Loucy (cell line): ENCODE data around the gene ATG13.
A peak's percentile ranks its signal among the peaks of the same experiment; 100 is the strongest.
"Not testable (repeated sequence)": the region's sequence is repeated elsewhere in the genome, so short reads cannot be mapped to it uniquely, and the experiment has no call there.

Experiments used
- H2AFZ ChIP-seq: fragments of 200-600 bp; sonication (generic); 2 replicates; pipeline ENCODE4 v1.6.0; 2016; ENCODE audit warnings: antibody characterized with exemption, mild to moderate bottlenecking, low read length, moderate library complexity
- H3F3A ChIP-seq: fragments of 200-600 bp; 2 replicates; pipeline ENCODE4 v1.6.0; 2016; ENCODE audit warnings: antibody characterized with exemption, low read depth, mild to moderate bottlenecking
- H3K27me3 ChIP-seq: fragments of 200-600 bp; sonication (generic); 2 replicates; pipeline ENCODE4 v1.6.1; 2014; ENCODE audit warnings: low read length, mild to moderate bottlenecking; ENCODE audit not compliant: insufficient read depth, poor library complexity, severe bottlenecking
- H3K36me3 ChIP-seq: fragments of 200-600 bp; sonication (generic); 2 replicates; pipeline ENCODE4 v1.6.1; 2016; ENCODE audit warnings: low read length; ENCODE audit not compliant: insufficient read depth
- H3K4me1 ChIP-seq: fragments of 200-600 bp; sonication (generic); 2 replicates; pipeline ENCODE4 v1.5.1; 2014; ENCODE audit warnings: low read length, mild to moderate bottlenecking; ENCODE audit not compliant: insufficient read depth, poor library complexity, severe bottlenecking
- H3K4me2 ChIP-seq: fragments of 200-600 bp; sonication (generic); 2 replicates; pipeline ENCODE4 v1.6.0; 2014; ENCODE audit warnings: antibody characterized with exemption, low read length, low read depth, mild to moderate bottlenecking; ENCODE audit not compliant: poor library complexity, severe bottlenecking
- H3K4me3 ChIP-seq: fragments of 200-600 bp; sonication (generic); 2 replicates; pipeline ENCODE4 v1.5.1; 2014; ENCODE audit warnings: low read length, mild to moderate bottlenecking, mixed read lengths; ENCODE audit not compliant: poor library complexity, severe bottlenecking
- H3K79me2 ChIP-seq: fragments of 200-600 bp; sonication (generic); 2 replicates; pipeline ENCODE4 v1.6.1; 2014; ENCODE audit warnings: low read length; ENCODE audit not compliant: insufficient read depth
- H3K9ac ChIP-seq: fragments of 200-600 bp; sonication (generic); 2 replicates; pipeline ENCODE4 v1.6.0; 2014; ENCODE audit warnings: mild to moderate bottlenecking, low read depth, low read length, moderate library complexity; ENCODE audit not compliant: poor library complexity, severe bottlenecking
- H3K9me2 ChIP-seq: fragments of 200-600 bp; sonication (generic); replicated peaks from 2 replicates; pipeline ENCODE4 v1.6.1; 2016; ENCODE audit warnings: low read depth, low read length, mixed read lengths
- H3K9me3 ChIP-seq: fragments of 200-600 bp; sonication (generic); 2 replicates; pipeline ENCODE4 v1.6.1; 2014; ENCODE audit warnings: mild to moderate bottlenecking, antibody characterized with exemption, low read length, low read depth; ENCODE audit not compliant: insufficient read depth
- H4K20me1 ChIP-seq: fragments of 200-600 bp; sonication (generic); 2 replicates; pipeline ENCODE4 v1.6.0; 2014; ENCODE audit warnings: antibody characterized with exemption, low read length, mild to moderate bottlenecking; ENCODE audit not compliant: insufficient read depth, poor library complexity, severe bottlenecking
- EZH2phosphoT487 ChIP-seq: fragments of 200-600 bp; IDR thresholded peaks from 2 replicates; pipeline ENCODE4 v1.6.1; 2018; ENCODE audit warnings: antibody characterized with exemption, mild to moderate bottlenecking, moderate library complexity, borderline replicate concordance
- TF ChIP-seq, protein P1 (sequence below): fragments of 200-600 bp; sonication (generic); conservative IDR thresholded peaks from 2 replicates; pipeline ENCODE4 v1.5.1; 2014; ENCODE audit warnings: mild to moderate bottlenecking, antibody characterized with exemption, low read length

The ATG13 gene

DNA sequence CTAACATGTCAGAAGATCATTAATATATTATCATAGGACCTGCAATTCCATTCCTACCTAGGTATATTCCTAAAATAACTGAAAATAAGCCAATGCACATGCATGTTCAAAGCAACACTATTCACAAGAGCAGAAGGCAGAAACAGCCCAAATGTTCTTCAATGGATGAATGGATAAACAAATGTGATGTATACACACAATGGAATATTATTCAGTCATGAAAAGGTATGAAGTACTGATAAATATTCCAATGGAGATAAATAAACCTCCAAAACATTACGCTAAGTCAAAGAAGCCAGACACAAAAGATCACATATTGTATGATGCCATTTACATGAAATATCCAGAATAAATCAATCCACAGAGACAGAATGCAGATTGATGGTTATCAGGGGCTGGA is 40.3 kb upstream of the ATG13 start:
- Histone ChIP-seq H3F3A (no peaks in the 10 kb centered on the region; the same call in 1 of the 2 replicates), H3K9me3 (0 out of 2 replicates have a peak, but pooled peaks cover 3% of the 10 kb centered on the region), H3K36me3 (0 out of 2 replicates have a peak, but pooled peaks cover 3% of the 10 kb centered on the region), H2AFZ (no peak overlapping the region), H3K4me2 (no peak overlapping the region), H3K27me3 (no peaks in the 10 kb centered on the region), H3K79me2 (peaks cover 80% of the 10 kb centered on the region), H3K9ac (no peak overlapping the region), H3K9me2 (no peaks in the 10 kb centered on the region), H3K4me3 (no peak overlapping the region), H3K4me1 (no peaks in the 10 kb centered on the region), H4K20me1 (peaks cover 20% of the 10 kb centered on the region)
- TF ChIP-seq, protein P1, sequence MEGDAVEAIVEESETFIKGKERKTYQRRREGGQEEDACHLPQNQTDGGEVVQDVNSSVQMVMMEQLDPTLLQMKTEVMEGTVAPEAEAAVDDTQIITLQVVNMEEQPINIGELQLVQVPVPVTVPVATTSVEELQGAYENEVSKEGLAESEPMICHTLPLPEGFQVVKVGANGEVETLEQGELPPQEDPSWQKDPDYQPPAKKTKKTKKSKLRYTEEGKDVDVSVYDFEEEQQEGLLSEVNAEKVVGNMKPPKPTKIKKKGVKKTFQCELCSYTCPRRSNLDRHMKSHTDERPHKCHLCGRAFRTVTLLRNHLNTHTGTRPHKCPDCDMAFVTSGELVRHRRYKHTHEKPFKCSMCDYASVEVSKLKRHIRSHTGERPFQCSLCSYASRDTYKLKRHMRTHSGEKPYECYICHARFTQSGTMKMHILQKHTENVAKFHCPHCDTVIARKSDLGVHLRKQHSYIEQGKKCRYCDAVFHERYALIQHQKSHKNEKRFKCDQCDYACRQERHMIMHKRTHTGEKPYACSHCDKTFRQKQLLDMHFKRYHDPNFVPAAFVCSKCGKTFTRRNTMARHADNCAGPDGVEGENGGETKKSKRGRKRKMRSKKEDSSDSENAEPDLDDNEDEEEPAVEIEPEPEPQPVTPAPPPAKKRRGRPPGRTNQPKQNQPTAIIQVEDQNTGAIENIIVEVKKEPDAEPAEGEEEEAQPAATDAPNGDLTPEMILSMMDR, result no peak
- no peak for TF ChIP-seq EZH2phosphoT487

DNA sequence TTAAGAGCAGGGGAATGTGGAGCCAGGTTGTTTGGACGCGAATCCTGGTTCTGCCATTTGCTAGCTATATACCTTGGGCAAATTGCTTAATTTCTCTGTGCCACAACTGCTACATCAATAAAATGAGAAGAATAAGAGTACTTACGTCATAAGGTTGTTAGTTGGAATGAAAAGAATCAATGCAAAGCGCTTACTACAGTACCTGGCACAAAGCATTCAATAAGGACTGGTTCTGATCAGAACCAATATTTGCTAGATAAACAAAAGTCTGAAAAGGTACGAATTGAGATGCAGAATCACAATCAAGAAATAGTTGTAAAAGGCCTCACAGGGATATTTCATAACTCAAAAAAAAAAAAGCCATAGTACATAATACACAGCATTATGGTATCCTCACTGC is 34.8 kb upstream of the ATG13 start:
- Histone ChIP-seq H3K9me3 (no peaks in the 10 kb centered on the region), H3K4me2 (no peak overlapping the region), H3F3A (no peaks in the 10 kb centered on the region), H3K4me3 (no peak overlapping the region), H3K9ac (no peak overlapping the region), H3K27me3 (no peaks in the 10 kb centered on the region), H3K4me1 (no peaks in the 10 kb centered on the region), H4K20me1 (peaks cover 6% of the 10 kb centered on the region), H2AFZ (no peak overlapping the region), H3K79me2 (peaks cover 69% of the 10 kb centered on the region), H3K36me3 (no peaks in the 10 kb centered on the region), H3K9me2 (no peaks in the 10 kb centered on the region)
- TF ChIP-seq, protein P1, result no peak
- TF ChIP-seq EZH2phosphoT487, result no peak

DNA sequence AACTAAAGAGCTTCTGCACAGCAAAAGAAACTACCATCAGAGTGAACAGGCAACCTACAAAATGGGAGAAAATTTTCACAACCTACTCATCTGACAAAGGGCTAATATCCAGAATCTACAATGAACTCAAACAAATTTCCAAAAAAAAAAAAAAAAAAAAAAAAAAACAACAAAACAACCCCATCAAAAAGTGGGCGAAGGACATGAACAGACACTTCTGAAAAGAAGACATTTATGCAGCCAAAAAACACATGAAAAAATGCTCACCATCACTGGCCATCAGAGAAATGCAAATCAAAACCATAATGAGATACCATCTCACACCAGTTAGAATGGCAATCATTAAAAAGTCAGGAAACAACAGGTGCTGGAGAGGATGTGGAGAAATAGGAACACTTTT is 33.8 kb upstream of the ATG13 start:
- H3K9ac ChIP-seq, H3K9me3 ChIP-seq, H3K4me1 ChIP-seq, H4K20me1 ChIP-seq, H2AFZ ChIP-seq, H3K36me3 ChIP-seq, H3K4me2 ChIP-seq, H3K9me2 ChIP-seq, H3K4me3 ChIP-seq, H3F3A ChIP-seq, H3K27me3 ChIP-seq: not testable (repeated sequence)
- H3K79me2 ChIP-seq, result peaks cover 69% of the 10 kb centered on the region

DNA sequence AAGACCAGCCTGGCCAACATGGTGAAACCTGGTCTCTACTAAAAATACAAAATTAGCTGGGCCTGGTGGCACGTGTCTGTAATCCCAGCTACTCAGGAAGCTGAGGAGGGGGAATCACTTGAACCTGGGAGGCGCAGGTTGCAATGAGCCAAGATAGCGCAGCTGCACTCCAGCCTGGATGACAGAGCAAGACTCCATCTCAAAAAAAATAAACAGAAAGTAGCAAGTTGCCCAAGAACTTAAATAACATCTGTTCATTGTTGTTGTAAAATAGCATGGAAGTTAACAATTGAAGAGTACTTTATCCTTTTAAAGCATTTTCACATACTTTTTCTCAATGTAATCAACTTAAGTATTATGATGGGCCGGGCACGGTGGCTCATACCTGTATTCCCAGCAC is 29.2 kb upstream of the ATG13 start:
- Histone ChIP-seq H3K4me2 (peak overlapping the region; percentile 56), H3K4me3 (no peak overlapping the region), H3K27me3 (no peaks in the 10 kb centered on the region), H3K9me2 (no peaks in the 10 kb centered on the region), H2AFZ (no peak overlapping the region), H3K9me3 (no peaks in the 10 kb centered on the region), H4K20me1 (peaks cover 38% of the 10 kb centered on the region), H3K4me1 (peaks cover 32% of the 10 kb centered on the region), H3K9ac (no peak overlapping the region), H3F3A (no peaks in the 10 kb centered on the region), H3K79me2 (peaks cover 80% of the 10 kb centered on the region), H3K36me3 (no peaks in the 10 kb centered on the region)
- TF ChIP-seq EZH2phosphoT487, result no peak
- TF ChIP-seq, protein P1, result no peak
